ENCODE results near the gene RGMA. TPM values are rescaled to one million over a fixed set of nuclear protein-coding genes. Genes with fewer than 3 reads are reported as not detected.

RGMA gene
- total and polyA plus RNA-seq, 2 experiments from 2014 or later: 34.2 to 36.5 TPM

GRCh38 chr15:93072411-93073394 lies 16.3 kb downstream of the RGMA start (continued):
- TF ChIP-seq EZH2 (IDR thresholded peaks at IDR 0.05; ENCODE audit: low read depth, unreplicated experiment) (no peak), CREB1 (CRISPR knock-in tag; IDR thresholded peaks at IDR 0.05; ENCODE audit: low read depth) (peak; percentile 54), NANOG (IDR thresholded peaks at IDR 0.05; ENCODE audit: borderline replicate concordance) (no peak), EZH2phosphoT487 (IDR thresholded peaks at IDR 0.05; ENCODE audit: unreplicated experiment) (no peak), ETS1 (IDR thresholded peaks at IDR 0.05) (no peak)

DNA sequence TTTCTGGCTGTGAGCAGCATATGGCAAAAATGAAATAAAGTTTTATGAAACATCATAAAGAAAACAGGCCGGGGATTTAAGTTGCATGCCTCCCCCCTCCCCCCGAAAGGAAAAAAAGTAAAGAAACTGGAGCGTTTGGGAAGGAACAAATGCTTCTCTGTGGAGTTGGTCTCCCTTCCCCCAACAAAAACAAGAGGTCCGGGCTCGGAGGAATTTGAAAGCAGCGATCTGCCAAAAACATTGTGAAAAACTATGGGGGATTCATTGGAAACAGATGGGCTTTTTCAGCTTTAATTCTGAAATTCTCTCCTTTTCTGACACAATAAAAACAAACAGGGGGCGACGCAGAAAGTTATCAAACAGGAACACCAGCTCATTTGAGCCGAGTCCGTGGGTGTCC lies 17.0 kb downstream of the RGMA start:
- H2AFZ ChIP-seq: no peak overlapping the region
- H3K4me1 ChIP-seq (ENCODE audit: insufficient read depth): peaks cover 48% of the 10 kb centered on the region
- Mint-ChIP-seq H3K27me3 (ENCODE audit: insufficient read depth, low read depth, poor library complexity) (peaks cover 26% of the 10 kb centered on the region), H3K9me3 (no peaks in the 10 kb centered on the region), H3K27ac (peak overlapping the region; percentile 93), H3K4me1 (peaks cover 69% of the 10 kb centered on the region), H3K36me3 (ENCODE audit: low read depth) (peaks cover 30% of the 10 kb centered on the region), H3K4me3 (peak overlapping the region; percentile 92)
- H3K79me2 ChIP-seq (replicated peaks; ENCODE audit: insufficient read depth): peaks cover 74% of the 10 kb centered on the region
- no peak for TF ChIP-seq POLR2AphosphoS5 (IDR thresholded peaks at IDR 0.05; ENCODE audit: low read depth)
- peak; percentile 9; the same call in 1 of the 2 replicates for TF ChIP-seq CREB1 (CRISPR knock-in tag; IDR thresholded peaks at IDR 0.05; ENCODE audit: low read depth)
- peak overlapping the region; percentile 72 for H3K4me3 ChIP-seq
- peaks cover 39% of the 10 kb centered on the region for H4K20me1 ChIP-seq (replicated peaks; ENCODE audit: insufficient read depth)
- ATAC-seq (no peak), DNase-seq (ENCODE audit: low spot score) (peak; percentile 65)
- H3K4me2 ChIP-seq: peak overlapping the region; percentile 95
- peaks cover 4% of the 10 kb centered on the region for H3F3A ChIP-seq (replicated peaks; ENCODE audit: low read depth)
- H3K27me3 ChIP-seq (ENCODE audit: insufficient read depth): peaks cover 20% of the 10 kb centered on the region
- H3K36me3 ChIP-seq (ENCODE audit: insufficient read depth): no peaks in the 10 kb centered on the region
- no peaks in the 10 kb centered on the region for H3K9me2 ChIP-seq (ENCODE audit: insufficient read depth)
- peak overlapping the region; percentile 89 for H3K27ac ChIP-seq (ENCODE audit: low read depth)

DNA sequence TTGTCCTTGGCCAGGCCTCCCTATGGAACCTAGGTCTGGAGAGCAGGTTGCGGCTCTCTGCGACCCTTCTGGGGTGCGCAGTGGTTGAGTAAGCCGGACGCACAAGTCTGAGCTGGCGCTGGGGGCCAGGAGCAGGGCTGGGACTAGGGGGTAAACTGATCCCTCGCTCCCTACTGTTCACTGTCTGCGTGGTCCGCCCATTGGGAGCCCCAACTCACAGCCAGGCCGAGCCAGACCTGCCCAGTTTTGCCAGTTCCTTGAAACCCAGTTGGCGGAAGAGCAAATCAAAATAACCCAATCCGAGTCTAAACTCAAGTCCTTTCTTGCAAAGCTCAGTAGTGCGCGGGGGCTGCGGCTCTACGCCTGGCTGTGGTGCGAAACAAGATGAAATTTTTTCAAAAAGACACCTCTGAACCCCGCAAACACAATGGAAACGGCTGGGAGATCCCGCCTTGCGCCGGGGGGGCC lies 17.5 kb downstream of the RGMA start:
- Mint-ChIP-seq H3K27me3 (ENCODE audit: insufficient read depth, low read depth, poor library complexity) (peaks cover 26% of the 10 kb centered on the region), H3K27ac (peak overlapping the region; percentile 93), H3K4me1 (peaks cover 69% of the 10 kb centered on the region), H3K9me3 (no peaks in the 10 kb centered on the region), H3K4me3 (peak overlapping the region; percentile 92), H3K36me3 (ENCODE audit: low read depth) (peaks cover 35% of the 10 kb centered on the region)
- H3K79me2 ChIP-seq (replicated peaks; ENCODE audit: insufficient read depth): peaks cover 79% of the 10 kb centered on the region
- H2AFZ ChIP-seq: no peak overlapping the region
- H3K9me2 ChIP-seq (ENCODE audit: insufficient read depth): no peaks in the 10 kb centered on the region
- DNase-seq (ENCODE audit: low spot score) (no peak), ATAC-seq (peak; percentile 10)
- H3K36me3 ChIP-seq (ENCODE audit: insufficient read depth): no peaks in the 10 kb centered on the region
- peaks cover 45% of the 10 kb centered on the region for H3K4me1 ChIP-seq (ENCODE audit: insufficient read depth)
- peaks cover 39% of the 10 kb centered on the region for H4K20me1 ChIP-seq (replicated peaks; ENCODE audit: insufficient read depth)
- peak overlapping the region; percentile 72 for H3K4me3 ChIP-seq
- H3K4me2 ChIP-seq: peak overlapping the region; percentile 95
- peaks cover 20% of the 10 kb centered on the region for H3K27me3 ChIP-seq (ENCODE audit: insufficient read depth)
- H3K27ac ChIP-seq (ENCODE audit: low read depth): no peak overlapping the region
- peaks cover 4% of the 10 kb centered on the region for H3F3A ChIP-seq (replicated peaks; ENCODE audit: low read depth)
- TF ChIP-seq CREB1 (CRISPR knock-in tag; IDR thresholded peaks at IDR 0.05; ENCODE audit: low read depth) (no peak), ZNF114 (CRISPR knock-in tag; IDR thresholded peaks at IDR 0.05) (no peak), NANOG (IDR thresholded peaks at IDR 0.05; ENCODE audit: borderline replicate concordance) (no peak), STAT1 (IDR thresholded peaks at IDR 0.05; ENCODE audit: unreplicated experiment) (no peak), REST (IDR thresholded peaks at IDR 0.05; ENCODE audit: unreplicated experiment) (no peak), JUNB (IDR thresholded peaks at IDR 0.05; ENCODE audit: unreplicated experiment) (no peak), EZH2phosphoT487 (IDR thresholded peaks at IDR 0.05; ENCODE audit: unreplicated experiment) (no peak), EZH2 (IDR thresholded peaks at IDR 0.05; ENCODE audit: low read depth, unreplicated experiment) (no peak)
- TF ChIP-seq, protein P1, sequence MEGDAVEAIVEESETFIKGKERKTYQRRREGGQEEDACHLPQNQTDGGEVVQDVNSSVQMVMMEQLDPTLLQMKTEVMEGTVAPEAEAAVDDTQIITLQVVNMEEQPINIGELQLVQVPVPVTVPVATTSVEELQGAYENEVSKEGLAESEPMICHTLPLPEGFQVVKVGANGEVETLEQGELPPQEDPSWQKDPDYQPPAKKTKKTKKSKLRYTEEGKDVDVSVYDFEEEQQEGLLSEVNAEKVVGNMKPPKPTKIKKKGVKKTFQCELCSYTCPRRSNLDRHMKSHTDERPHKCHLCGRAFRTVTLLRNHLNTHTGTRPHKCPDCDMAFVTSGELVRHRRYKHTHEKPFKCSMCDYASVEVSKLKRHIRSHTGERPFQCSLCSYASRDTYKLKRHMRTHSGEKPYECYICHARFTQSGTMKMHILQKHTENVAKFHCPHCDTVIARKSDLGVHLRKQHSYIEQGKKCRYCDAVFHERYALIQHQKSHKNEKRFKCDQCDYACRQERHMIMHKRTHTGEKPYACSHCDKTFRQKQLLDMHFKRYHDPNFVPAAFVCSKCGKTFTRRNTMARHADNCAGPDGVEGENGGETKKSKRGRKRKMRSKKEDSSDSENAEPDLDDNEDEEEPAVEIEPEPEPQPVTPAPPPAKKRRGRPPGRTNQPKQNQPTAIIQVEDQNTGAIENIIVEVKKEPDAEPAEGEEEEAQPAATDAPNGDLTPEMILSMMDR (conservative IDR thresholded peaks at IDR 0.05; ENCODE audit: low read depth in 2 of 2): no peak

Data from GM23338 (cell line).